GM21717 (cell line): Measurements from ENCODE around the gene IFNAR2.
"Not testable (repeated sequence)": the region's sequence is repeated elsewhere in the genome, so short reads cannot be mapped to it uniquely, and the experiment has no call there.

ENCODE experiments used
- ATAC-seq: cut with Tn5 transposase; IDR thresholded peaks from one replicate; pipeline ENCODE4 v1.9.1; 2021; ENCODE audit warnings: mild to moderate bottlenecking, moderate library complexity; ENCODE audit not compliant: unreplicated experiment

IFNAR2 gene

GRCh38 chr21:33244082-33244778 lies 14.5 kb downstream of the IFNAR2 start:
- ATAC-seq: no peak

- no peak for ATAC-seq
Measured at GRCh38 chr21:33244779-33245105, 15.0 kb downstream of the IFNAR2 start.

- ATAC-seq: no peak
Measured at GRCh38 chr21:33245289-33245918, 15.7 kb downstream of the IFNAR2 start.

- ATAC-seq: no peak
Measured at GRCh38 chr21:33246506-33246905, 16.8 kb downstream of the IFNAR2 start.

GRCh38 chr21:33246963-33247362 lies 17.2 kb downstream of the IFNAR2 start:
- ATAC-seq: no peak

GRCh38 chr21:33247599-33247998 lies 17.9 kb downstream of the IFNAR2 start:
- no peak for ATAC-seq

GRCh38 chr21:33249331-33250002 lies 19.7 kb downstream of the IFNAR2 start:
- no peak for ATAC-seq

- no peak for ATAC-seq
Measured at GRCh38 chr21:33251119-33251518, 21.4 kb downstream of the IFNAR2 start.

- not testable (repeated sequence) for ATAC-seq
Measured at GRCh38 chr21:33253382-33253781, 23.6 kb downstream of the IFNAR2 start.

- no peak for ATAC-seq
Measured at GRCh38 chr21:33254766-33255165, 25.0 kb downstream of the IFNAR2 start.

- ATAC-seq: no peak
Measured at GRCh38 chr21:33255404-33255803, 25.7 kb downstream of the IFNAR2 start.

GRCh38 chr21:33256019-33256418 lies 26.3 kb downstream of the IFNAR2 start:
- ATAC-seq: no peak

GRCh38 chr21:33257094-33257803 lies 27.5 kb downstream of the IFNAR2 start:
- no peak for ATAC-seq

GRCh38 chr21:33258475-33258874 lies 28.7 kb downstream of the IFNAR2 start:
- ATAC-seq: no peak

- ATAC-seq: no peak
Measured at GRCh38 chr21:33259428-33259827, 29.7 kb downstream of the IFNAR2 start.

- no peak for ATAC-seq
Measured at GRCh38 chr21:33259995-33260394, 30.3 kb downstream of the IFNAR2 start.

GRCh38 chr21:33261635-33262034 lies 31.9 kb downstream of the IFNAR2 start:
- no peak for ATAC-seq

GRCh38 chr21:33262921-33263320 lies 33.2 kb downstream of the IFNAR2 start:
- ATAC-seq: no peak

GRCh38 chr21:33264561-33264960 lies 34.8 kb downstream of the IFNAR2 start:
- no peak for ATAC-seq

GRCh38 chr21:33265664-33266049 lies 35.9 kb downstream of the IFNAR2 start:
- peak; percentile 24 for ATAC-seq

GRCh38 chr21:33266050-33266788 lies 36.5 kb downstream of the IFNAR2 start, which contains the start of gene IL10RB:
IL10RB (plus strand) TSS chr21:33266367; CDS start chr21:33266466, 99 bp downstream.
- peak; percentile 31 for ATAC-seq
